GM12878 (cell line): ENCODE results near the gene LGALS9.

Experiments
- ESRRA ChIP-seq: IDR thresholded peaks from 2 replicates; pipeline ENCODE4 v1.6.1; 2012; ENCODE audit warnings: mild to moderate bottlenecking, low read length, improper control_type of control experiment
- NKRF ChIP-seq: fragments of 450-650 bp; conservative IDR thresholded peaks from 2 replicates; pipeline ENCODE4 v1.6.1; 2017; ENCODE audit warnings: mild to moderate bottlenecking, moderate library complexity
- SRF ChIP-seq, 2 experiments: IDR thresholded peaks; 2 replicates each; pipeline ENCODE4 v1.6.1; 2011; ENCODE audit warnings: low read depth in 2 of 2, low read length in 2 of 2, mild to moderate bottlenecking in 1 of 2, moderate library complexity in 1 of 2

- TF ChIP-seq NKRF (no peak), SRF (IDR thresholded peaks at IDR 0.05; ENCODE audit: low read depth in 2 of 2, low read length in 2 of 2) (no peak), ESRRA (no peak)
These were observed 22.4 kb upstream of the LGALS9 start for GRCh38 chr17:27608328-27609230.
